DOHH2 (cell line): ENCODE measurements around the gene MAFB.

Source experiments
- H3F3A ChIP-seq: fragments of 200-600 bp; sonication (generic), shearing (Covaris generic); 2 replicates; pipeline ENCODE4 v1.6.0; 2016; ENCODE audit warnings: antibody characterized with exemption, mild to moderate bottlenecking; ENCODE audit not compliant: control insufficient read depth, insufficient read depth
- H3K27ac ChIP-seq: fragments of 200-600 bp; sonication (generic); 2 replicates; pipeline ENCODE4 v1.5.1; 2014; ENCODE audit warnings: low read depth, mild to moderate bottlenecking, low read length, moderate library complexity
- H3K27me3 ChIP-seq: fragments of 200-600 bp; sonication (generic); 2 replicates; pipeline ENCODE4 v1.6.1; 2014; ENCODE audit warnings: mild to moderate bottlenecking, low read length, mixed read lengths; ENCODE audit not compliant: control insufficient read depth
- H3K36me3 ChIP-seq: fragments of 200-600 bp; sonication (generic); 2 replicates; pipeline ENCODE4 v1.6.1; 2014; ENCODE audit warnings: mild to moderate bottlenecking, low read length, moderate library complexity, mixed read lengths; ENCODE audit not compliant: control insufficient read depth
- H3K4me1 ChIP-seq: fragments of 200-600 bp; sonication (generic); 2 replicates; pipeline ENCODE4 v1.6.1; 2014; ENCODE audit warnings: mild to moderate bottlenecking, low read length, mixed read lengths; ENCODE audit not compliant: control insufficient read depth
- H3K4me2 ChIP-seq: fragments of 200-600 bp; sonication (generic); 2 replicates; pipeline ENCODE4 v1.6.0; 2014; ENCODE audit warnings: mild to moderate bottlenecking, low read length, moderate library complexity
- H3K4me3 ChIP-seq: fragments of 200-600 bp; sonication (generic); 2 replicates; pipeline ENCODE4 v1.5.1; 2014; ENCODE audit warnings: mild to moderate bottlenecking, low read length, mixed read lengths
- H3K79me2 ChIP-seq: fragments of 200-600 bp; sonication (generic); 2 replicates; pipeline ENCODE4 v1.6.1; 2014; ENCODE audit warnings: mild to moderate bottlenecking, low read length, mixed read lengths; ENCODE audit not compliant: control insufficient read depth
- H3K9me2 ChIP-seq: fragments of 200-600 bp; sonication (generic); replicated peaks from 2 replicates; pipeline ENCODE4 v1.6.1; 2014; ENCODE audit warnings: mild to moderate bottlenecking, low read length, mixed read lengths; ENCODE audit not compliant: control insufficient read depth
- H3K9me3 ChIP-seq: fragments of 200-600 bp; sonication (generic); 2 replicates; pipeline ENCODE4 v1.6.1; 2014; ENCODE audit warnings: antibody characterized with exemption, low read length, mixed read lengths; ENCODE audit not compliant: control insufficient read depth, insufficient read depth
- H4K20me1 ChIP-seq: fragments of 200-600 bp; sonication (generic); 2 replicates; pipeline ENCODE4 v1.6.0; 2014; ENCODE audit warnings: low read depth, mild to moderate bottlenecking, antibody characterized with exemption, low read length, moderate library complexity; ENCODE audit not compliant: control insufficient read depth, insufficient read depth
- EZH2phosphoT487 ChIP-seq: fragments of 200-600 bp; sonication (generic); IDR thresholded peaks from 2 replicates; pipeline ENCODE4 v1.6.1; 2017; ENCODE audit warnings: borderline replicate concordance, mild to moderate bottlenecking, antibody characterized with exemption, low read length, moderate library complexity, mixed read lengths
- TF ChIP-seq, protein P1 (sequence below): fragments of 200-600 bp; sonication (generic); IDR thresholded peaks from one replicate; pipeline ENCODE4 v1.5.1; 2014; ENCODE audit warnings: antibody characterized with exemption, mild to moderate bottlenecking, low read depth, low read length; ENCODE audit not compliant: poor library complexity, severe bottlenecking

MAFB gene

DNA sequence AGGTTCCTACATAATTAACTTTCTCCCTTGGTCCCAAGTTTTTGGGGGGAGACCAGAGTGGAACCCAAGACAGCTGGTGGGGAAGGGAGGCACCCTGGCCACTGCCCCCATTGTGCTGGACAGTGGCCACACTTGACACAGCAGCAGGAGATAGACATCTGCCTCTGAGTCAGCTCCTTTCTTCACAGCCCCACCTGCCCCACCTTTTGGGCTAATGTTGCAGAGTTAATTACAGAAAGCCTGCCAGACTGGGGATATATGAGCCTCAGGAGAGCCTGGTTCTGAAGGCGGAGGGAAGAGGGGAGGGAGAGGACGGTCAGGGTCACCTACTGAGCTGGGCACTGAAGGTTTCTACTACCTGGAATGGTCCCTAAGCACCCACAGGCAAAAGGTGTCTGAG is 50.6 kb downstream of the MAFB start:
- Histone ChIP-seq H3K4me2 (no peak overlapping the region), H3K27ac (no peak overlapping the region), H3K9me2 (no peaks in the 10 kb centered on the region), H3K36me3 (no peaks in the 10 kb centered on the region), H4K20me1 (no peaks in the 10 kb centered on the region), H3F3A (no peaks in the 10 kb centered on the region), H3K4me1 (no peaks in the 10 kb centered on the region), H3K79me2 (no peaks in the 10 kb centered on the region), H3K9me3 (no peaks in the 10 kb centered on the region), H3K4me3 (no peak overlapping the region), H3K27me3 (peaks cover 3% of the 10 kb centered on the region; the same call in 1 of the 2 replicates)
- no peak for TF ChIP-seq EZH2phosphoT487
- TF ChIP-seq, protein P1, sequence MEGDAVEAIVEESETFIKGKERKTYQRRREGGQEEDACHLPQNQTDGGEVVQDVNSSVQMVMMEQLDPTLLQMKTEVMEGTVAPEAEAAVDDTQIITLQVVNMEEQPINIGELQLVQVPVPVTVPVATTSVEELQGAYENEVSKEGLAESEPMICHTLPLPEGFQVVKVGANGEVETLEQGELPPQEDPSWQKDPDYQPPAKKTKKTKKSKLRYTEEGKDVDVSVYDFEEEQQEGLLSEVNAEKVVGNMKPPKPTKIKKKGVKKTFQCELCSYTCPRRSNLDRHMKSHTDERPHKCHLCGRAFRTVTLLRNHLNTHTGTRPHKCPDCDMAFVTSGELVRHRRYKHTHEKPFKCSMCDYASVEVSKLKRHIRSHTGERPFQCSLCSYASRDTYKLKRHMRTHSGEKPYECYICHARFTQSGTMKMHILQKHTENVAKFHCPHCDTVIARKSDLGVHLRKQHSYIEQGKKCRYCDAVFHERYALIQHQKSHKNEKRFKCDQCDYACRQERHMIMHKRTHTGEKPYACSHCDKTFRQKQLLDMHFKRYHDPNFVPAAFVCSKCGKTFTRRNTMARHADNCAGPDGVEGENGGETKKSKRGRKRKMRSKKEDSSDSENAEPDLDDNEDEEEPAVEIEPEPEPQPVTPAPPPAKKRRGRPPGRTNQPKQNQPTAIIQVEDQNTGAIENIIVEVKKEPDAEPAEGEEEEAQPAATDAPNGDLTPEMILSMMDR = no peak

DNA sequence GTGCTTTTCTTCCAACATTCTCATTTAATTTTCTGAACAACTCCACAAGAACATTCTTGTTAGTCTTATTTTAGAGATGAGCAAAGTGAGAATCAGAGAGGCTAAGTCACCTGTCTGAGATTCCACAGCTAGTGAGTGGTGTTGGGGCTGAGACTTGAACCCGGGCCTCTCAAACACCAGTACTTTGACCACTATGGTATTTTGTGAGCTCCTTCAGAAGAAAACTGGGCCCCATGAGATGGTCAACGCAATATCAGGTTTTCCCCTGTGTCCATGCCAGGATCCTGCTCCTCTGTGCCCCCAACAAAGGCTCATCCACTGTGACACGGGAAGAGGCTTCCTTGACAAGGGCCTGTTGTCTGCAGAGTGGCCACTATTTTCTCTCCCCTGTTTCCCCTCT is 51.9 kb downstream of the MAFB start:
- no peaks in the 10 kb centered on the region for H3K4me1 ChIP-seq
- TF ChIP-seq, protein P1 = no peak
- no peak for TF ChIP-seq EZH2phosphoT487

DNA sequence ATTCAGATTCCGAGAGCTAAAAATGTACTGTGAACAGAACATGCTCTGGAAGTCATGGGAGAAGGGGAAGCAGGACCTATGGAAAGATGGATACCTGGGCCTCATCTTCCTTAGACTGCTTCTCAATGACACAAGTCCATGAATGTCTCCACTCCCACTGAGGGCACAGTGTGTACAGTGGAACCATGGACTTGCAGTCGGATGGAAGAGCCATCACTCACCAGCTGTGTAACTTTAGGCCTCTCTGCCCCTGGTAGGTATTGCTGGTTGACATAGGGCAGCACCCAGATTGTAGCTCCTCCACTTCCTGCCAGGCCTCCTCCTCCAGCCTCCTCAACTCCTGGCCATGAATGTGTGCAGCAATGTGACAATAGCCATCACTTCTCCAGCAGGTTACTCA is 52.5 kb downstream of the MAFB start:
- Histone ChIP-seq H3K36me3 (no peaks in the 10 kb centered on the region), H3K4me1 (no peaks in the 10 kb centered on the region), H3K4me3 (no peak overlapping the region), H3K27ac (no peak overlapping the region), H3K9me3 (no peaks in the 10 kb centered on the region), H3K79me2 (no peaks in the 10 kb centered on the region), H3K4me2 (no peak overlapping the region), H3F3A (no peaks in the 10 kb centered on the region), H3K9me2 (no peaks in the 10 kb centered on the region), H4K20me1 (no peaks in the 10 kb centered on the region), H3K27me3 (peaks cover 3% of the 10 kb centered on the region; the same call in 1 of the 2 replicates)
- TF ChIP-seq EZH2phosphoT487 = no peak

More for the DNA sequence above, 51.9 kb downstream of the MAFB start:
- Histone ChIP-seq H3K4me3 (no peak overlapping the region), H4K20me1 (no peaks in the 10 kb centered on the region), H3K9me2 (no peaks in the 10 kb centered on the region), H3K4me2 (no peak overlapping the region), H3K27me3 (peaks cover 3% of the 10 kb centered on the region; the same call in 1 of the 2 replicates), H3K36me3 (no peaks in the 10 kb centered on the region), H3K27ac (no peak overlapping the region), H3K9me3 (no peaks in the 10 kb centered on the region), H3F3A (no peaks in the 10 kb centered on the region), H3K79me2 (no peaks in the 10 kb centered on the region)

DNA sequence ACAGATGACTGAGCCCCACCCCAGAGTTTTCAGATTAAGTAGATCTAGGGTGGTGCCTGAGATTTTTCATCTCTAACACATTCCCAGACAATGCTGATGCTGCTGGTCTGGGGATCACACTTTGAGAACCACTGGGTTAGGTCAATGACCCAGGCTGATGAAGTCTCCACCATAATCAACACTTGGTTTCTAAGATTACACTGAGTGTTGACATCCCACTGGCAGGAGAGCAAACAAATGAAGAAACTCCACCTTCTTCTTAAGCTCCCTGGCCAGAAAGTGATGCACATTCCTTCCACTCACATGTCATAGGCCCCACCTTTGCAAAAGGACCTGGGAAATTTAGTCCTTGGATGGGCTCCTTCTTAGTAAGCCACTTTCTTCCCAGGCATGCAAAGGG is 53.1 kb downstream of the MAFB start:
- no peak overlapping the region for H3K27ac ChIP-seq
- peaks cover 3% of the 10 kb centered on the region; the same call in 1 of the 2 replicates for H3K27me3 ChIP-seq

More for the DNA sequence above, 53.1 kb downstream of the MAFB start:
- no peaks in the 10 kb centered on the region for H3K79me2 ChIP-seq
- no peak overlapping the region for H3K4me2 ChIP-seq
- no peaks in the 10 kb centered on the region for H3K9me3 ChIP-seq
- H3K36me3 ChIP-seq = no peaks in the 10 kb centered on the region
- no peaks in the 10 kb centered on the region for H4K20me1 ChIP-seq
- no peak overlapping the region for H3K4me3 ChIP-seq
- H3K4me1 ChIP-seq = no peaks in the 10 kb centered on the region
- TF ChIP-seq, protein P1 = no peak
- no peak for TF ChIP-seq EZH2phosphoT487
- H3F3A ChIP-seq = no peaks in the 10 kb centered on the region
- no peaks in the 10 kb centered on the region for H3K9me2 ChIP-seq
